Measurements from ENCODE around the gene GAS6. TPM values are rescaled to one million over a fixed set of nuclear protein-coding genes. Genes with fewer than 3 reads are reported as not detected.

GAS6 gene
- total RNA-seq, 1 donor: 33.3 TPM

GRCh38 chr13:113816946-113817859 is 46.7 kb downstream of the GAS6 start:
- TF ChIP-seq CTCF (IDR thresholded peaks at IDR 0.05; ENCODE audit: insufficient read depth, low read length): peak; percentile 87
- no peak overlapping the region for H3K4me3 ChIP-seq (ENCODE audit: low read depth, low read length)

GRCh38 chr13:113816254-113816929 is 47.5 kb downstream of the GAS6 start:
- H3K4me3 ChIP-seq (ENCODE audit: low read depth, low read length): no peak overlapping the region
- TF ChIP-seq CTCF (IDR thresholded peaks at IDR 0.05; ENCODE audit: insufficient read depth, low read length): no peak
- DNase-seq (ENCODE audit: low read depth): no peak

More at GRCh38 chr13:113816946-113817859, 46.7 kb downstream of the GAS6 start:
- peak; percentile 84 for DNase-seq (ENCODE audit: low read depth)

- no peak for TF ChIP-seq CTCF (IDR thresholded peaks at IDR 0.05; ENCODE audit: insufficient read depth, low read length)
- no peak for DNase-seq (ENCODE audit: low read depth)
- no peak overlapping the region for H3K4me3 ChIP-seq (ENCODE audit: low read depth, low read length)
These were observed 48.5 kb downstream of the GAS6 start for GRCh38 chr13:113815151-113816058.

- peak; percentile 57 for DNase-seq (ENCODE audit: low read depth)
- no peak overlapping the region for H3K4me3 ChIP-seq (ENCODE audit: low read depth, low read length)
These were observed 49.4 kb downstream of the GAS6 start for GRCh38 chr13:113814435-113814821.

GRCh38 chr13:113813749-113814434 is 50.0 kb downstream of the GAS6 start:
- DNase-seq (ENCODE audit: low read depth): peak; percentile 65
- TF ChIP-seq CTCF (IDR thresholded peaks at IDR 0.05; ENCODE audit: insufficient read depth, low read length): no peak
- no peak overlapping the region for H3K4me3 ChIP-seq (ENCODE audit: low read depth, low read length)

More at GRCh38 chr13:113814435-113814821, 49.4 kb downstream of the GAS6 start:
- TF ChIP-seq CTCF (IDR thresholded peaks at IDR 0.05; ENCODE audit: insufficient read depth, low read length): no peak
